Stimulated activated CD8-positive, alpha-beta memory T cell treated with anti-CD3 and anti-CD28 coated beads, Interleukin-4, amount 100 ng/mL, for 48 hours (primary cell): ENCODE results near the gene CNTN5.

Experiments
- DNase-seq: peaks from one replicate; pipeline ENCODE4 v3.0.0-alpha.2; 2020

CNTN5 gene

GRCh38 chr11:99534812-99535211 lies 514.1 kb downstream of the CNTN5 start:
- no peak for DNase-seq

GRCh38 chr11:99535406-99535805 lies 514.7 kb downstream of the CNTN5 start:
- DNase-seq: no peak

- DNase-seq: no peak
These were observed 515.1 kb downstream of the CNTN5 start for GRCh38 chr11:99535819-99536218.

GRCh38 chr11:99537681-99538080 lies 516.9 kb downstream of the CNTN5 start:
- no peak for DNase-seq

- no peak for DNase-seq
These were observed 524.9 kb downstream of the CNTN5 start for GRCh38 chr11:99545616-99546015.

GRCh38 chr11:99548264-99548663 lies 527.5 kb downstream of the CNTN5 start:
- DNase-seq: no peak

GRCh38 chr11:99554232-99554903 lies 533.6 kb downstream of the CNTN5 start:
- DNase-seq: no peak

- DNase-seq: no peak
These were observed 534.7 kb downstream of the CNTN5 start for GRCh38 chr11:99555486-99555885.

GRCh38 chr11:99565333-99565732 lies 544.6 kb downstream of the CNTN5 start:
- no peak for DNase-seq

- no peak for DNase-seq
These were observed 546.7 kb downstream of the CNTN5 start for GRCh38 chr11:99567334-99567956.

- DNase-seq: no peak
These were observed 548.1 kb downstream of the CNTN5 start for GRCh38 chr11:99568808-99569207.

- no peak for DNase-seq
These were observed 550.3 kb downstream of the CNTN5 start for GRCh38 chr11:99571094-99571493.

GRCh38 chr11:99584830-99585229 lies 564.1 kb downstream of the CNTN5 start:
- no peak for DNase-seq

GRCh38 chr11:99585606-99586005 lies 564.9 kb downstream of the CNTN5 start:
- no peak for DNase-seq

- no peak for DNase-seq
These were observed 569.0 kb downstream of the CNTN5 start for GRCh38 chr11:99589771-99590170.

GRCh38 chr11:99592266-99592665 lies 571.5 kb downstream of the CNTN5 start:
- no peak for DNase-seq

GRCh38 chr11:99593197-99593596 lies 572.4 kb downstream of the CNTN5 start:
- DNase-seq: no peak

- no peak for DNase-seq
These were observed 580.4 kb downstream of the CNTN5 start for GRCh38 chr11:99601179-99601578.

GRCh38 chr11:99614352-99614751 lies 593.6 kb downstream of the CNTN5 start:
- no peak for DNase-seq

GRCh38 chr11:99630629-99631028 lies 609.9 kb downstream of the CNTN5 start:
- no peak for DNase-seq

- DNase-seq: no peak
These were observed 610.9 kb downstream of the CNTN5 start for GRCh38 chr11:99631618-99632017.

- DNase-seq: no peak
These were observed 612.2 kb downstream of the CNTN5 start for GRCh38 chr11:99632969-99633368.

GRCh38 chr11:99634581-99634980 lies 613.8 kb downstream of the CNTN5 start:
- no peak for DNase-seq

- no peak for DNase-seq
These were observed 617.4 kb downstream of the CNTN5 start for GRCh38 chr11:99638073-99638553.

GRCh38 chr11:99640671-99641070 lies 619.9 kb downstream of the CNTN5 start:
- no peak for DNase-seq
